A549 treated with AZD2906 at 1 μM for 4 hours (cell line): ENCODE measurements around the gene NUP214. TPM values are rescaled to one million over a fixed set of nuclear protein-coding genes. Genes with fewer than 3 reads are reported as not detected.

Source experiments
- total RNA-seq: library from RNA; stranded (reverse); fragments of 200-300 nt; extraction: Qiagen RNA extraction; gene quantifications from 5 replicates; pipeline ENCODE4 v1.2.3, GENCODE V29; 2022

Gene NUP214
- total RNA-seq: 23.0 to 25.5 TPM (median 24.3 TPM) in 5 replicates

GRCh38 chr9:131125288-131126058 lies at the start of gene NUP214:
Gene NUP214, plus strand, starts transcription at chr9:131125586. Its CDS starts 119 bp downstream, at chr9:131125705.

GRCh38 chr9:131096269-131097125 lies 28.9 kb upstream of the NUP214 start, which contains the start of gene AIF1L:
Gene AIF1L, plus strand, starts transcription at chr9:131096531. Its CDS starts 99 bp downstream, at chr9:131096630.

GRCh38 chr9:131276094-131276888 lies 150.9 kb downstream of the NUP214 start, which contains the start of gene FAM78A:
Gene FAM78A, minus strand, starts transcription at chr9:131276510. Its CDS starts 331 bp downstream, at chr9:131276179.

Other genes starting within 250 kb of the NUP214 start
- not detected in 5 replicates for gene QRFP, start 228.8 kb upstream of the NUP214 start, total RNA-seq
- 14.3 to 27.2 TPM (median 25.1 TPM) in 5 replicates for gene FIBCD1, start 186.3 kb upstream of the NUP214 start, total RNA-seq
- 1.7 to 2.3 TPM (median 2.2 TPM) in 5 replicates for gene LAMC3, start 116.4 kb upstream of the NUP214 start, total RNA-seq
- gene AIF1L, start 29.1 kb upstream of the NUP214 start, total RNA-seq: 1.8 to 2.0 TPM (median 2.0 TPM) in 5 replicates
- gene FAM78A, start 150.9 kb downstream of the NUP214 start, total RNA-seq: 0.21 to 0.32 TPM (median 0.28 TPM) in 5 replicates
- gene PLPP7, start 164.1 kb downstream of the NUP214 start, total RNA-seq: 0.11 TPM in 1 of 5 replicates, not detected in the others